Measurements from ENCODE around the gene PLRG1.

- TF ChIP-seq CTCF (conservative IDR thresholded peaks at IDR 0.05; ENCODE audit: low read length): no peak
- no peak for TF ChIP-seq EZH2phosphoT487 (IDR thresholded peaks at IDR 0.05; ENCODE audit: borderline replicate concordance, low read depth, low read length)
These were observed 43.7 kb upstream of the PLRG1 start for GRCh38 chr4:154593868-154594267.

Data from OCI-LY7 (cell line).